CD4-positive, alpha-beta T cell treated with Interleukin-15 for 4 hours (primary cell): Measurements from ENCODE around the gene DOK6.

Experiments
- DNase-seq: peaks from one replicate; pipeline ENCODE4 v3.0.0-alpha.2; 2020; ENCODE audit warnings: low spot score

Gene DOK6

DNA sequence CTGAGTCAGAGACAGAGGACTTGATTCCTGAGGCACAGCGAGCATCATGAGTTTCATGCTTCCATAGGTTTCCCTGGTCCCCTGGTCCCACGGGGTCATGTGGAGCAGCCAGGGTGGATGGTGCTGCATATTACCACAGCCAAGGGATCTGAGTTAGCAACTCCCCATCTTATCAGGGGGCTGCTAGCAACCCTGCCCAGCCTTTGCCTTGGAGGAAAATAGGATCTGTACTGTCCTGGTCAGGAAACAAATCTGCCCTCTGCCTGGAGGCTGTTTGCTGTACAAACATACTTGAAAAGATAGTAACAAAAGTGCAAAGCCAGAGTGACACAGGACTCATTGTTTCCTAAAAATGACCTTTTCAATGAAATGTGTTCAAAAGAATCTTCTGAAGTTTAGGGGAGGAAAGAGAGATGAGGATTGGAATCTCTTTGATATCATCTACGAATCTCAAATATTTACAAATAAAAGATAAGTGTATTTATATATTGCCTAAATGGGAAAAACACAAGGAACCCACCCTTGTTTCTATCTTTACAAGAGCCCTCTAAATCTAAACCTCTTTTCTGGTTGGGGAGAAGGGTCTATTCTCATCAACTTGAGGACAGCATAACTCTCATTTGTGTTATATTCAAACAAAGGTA, 352.2 kb downstream of the DOK6 start:
- no peak for DNase-seq

- no peak for DNase-seq
Observed at GRCh38 chr18:69754108-69754507, 353.4 kb downstream of the DOK6 start.

DNA sequence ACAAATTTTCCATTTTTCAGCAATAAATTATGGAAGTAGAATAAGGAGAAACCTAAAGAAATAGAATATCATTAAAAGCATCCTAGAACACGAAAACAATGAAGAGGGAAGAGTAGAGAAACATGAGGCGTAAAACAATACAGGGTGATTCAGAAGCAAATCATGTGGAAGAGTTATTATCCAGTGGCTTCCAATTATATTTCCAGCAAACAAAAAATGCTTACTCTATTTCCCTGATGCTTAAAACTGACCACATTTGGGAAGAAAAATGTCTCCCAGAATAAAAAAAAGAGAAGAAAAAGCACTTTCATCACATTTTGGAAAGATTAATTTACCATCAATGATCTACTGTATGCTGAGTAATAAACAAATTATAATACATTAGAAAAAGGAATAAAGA, 354.4 kb downstream of the DOK6 start:
- DNase-seq: no peak

- DNase-seq: no peak
Observed at GRCh38 chr18:69755856-69756496, 355.3 kb downstream of the DOK6 start.

GRCh38 chr18:69757733-69758132, 357.0 kb downstream of the DOK6 start:
- DNase-seq: no peak

DNA sequence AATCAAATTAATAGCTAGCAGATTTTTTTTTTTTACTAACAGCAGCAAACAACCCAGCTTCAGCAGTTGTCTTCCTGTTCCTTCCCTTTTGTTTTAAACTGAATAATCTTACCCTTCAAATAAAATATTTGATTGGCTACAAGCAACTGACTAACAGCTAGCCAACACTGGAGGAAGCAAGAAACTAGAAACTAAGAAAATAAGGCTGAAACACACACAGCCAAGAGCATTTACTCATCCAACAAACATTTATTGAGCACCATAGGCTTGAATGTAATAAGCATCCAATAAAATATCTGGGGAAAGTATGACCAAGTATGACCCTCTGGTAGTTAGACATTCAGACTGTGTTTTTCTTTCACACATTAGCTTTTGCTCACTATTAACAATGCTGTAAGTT, 357.8 kb downstream of the DOK6 start:
- no peak for DNase-seq

- no peak for DNase-seq
Observed at GRCh38 chr18:69759046-69759445, 358.4 kb downstream of the DOK6 start.

DNA sequence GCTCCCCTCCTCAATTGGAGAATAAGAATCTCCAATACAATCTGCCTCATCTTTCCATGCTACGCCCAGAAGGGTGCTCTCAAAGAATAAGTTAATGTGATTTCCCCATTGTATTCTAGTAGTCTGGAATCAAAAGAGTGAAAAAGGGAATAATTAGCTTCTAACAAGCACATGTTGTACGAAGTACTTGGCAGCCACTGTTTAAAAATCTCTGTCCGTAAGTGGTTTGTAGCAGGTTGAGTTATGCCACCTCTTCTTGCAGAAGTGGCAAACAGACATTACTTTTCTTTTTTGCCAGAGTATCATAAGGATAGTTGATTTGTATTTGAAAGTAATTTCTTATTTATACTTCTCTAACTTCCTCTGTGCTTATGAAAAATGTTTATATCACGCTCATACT, 362.3 kb downstream of the DOK6 start:
- no peak for DNase-seq

- no peak for DNase-seq
Observed at GRCh38 chr18:69763821-69764220, 363.1 kb downstream of the DOK6 start.

DNA sequence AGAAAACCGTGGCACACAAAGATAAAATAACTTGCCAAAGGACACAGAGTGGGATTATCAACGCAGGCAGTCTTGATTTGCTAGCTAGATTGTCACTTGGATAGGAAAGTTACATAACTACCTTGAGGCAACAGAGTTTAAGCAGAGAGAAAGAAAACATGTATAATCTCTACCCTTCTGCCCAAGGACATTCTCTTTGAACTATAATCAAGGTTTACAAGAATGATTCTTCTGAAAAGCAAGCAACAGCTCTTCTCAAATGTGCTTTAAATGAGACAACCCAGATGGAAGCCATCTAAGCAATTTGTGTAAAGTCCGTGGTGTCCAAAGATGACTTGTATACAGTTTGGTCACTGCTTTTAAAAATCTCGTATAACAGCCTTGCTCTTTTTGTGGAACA, 369.6 kb downstream of the DOK6 start:
- no peak for DNase-seq

GRCh38 chr18:69774831-69775230, 374.1 kb downstream of the DOK6 start:
- no peak for DNase-seq

GRCh38 chr18:69777248-69777647, 376.6 kb downstream of the DOK6 start:
- no peak for DNase-seq

- DNase-seq: no peak
Observed at GRCh38 chr18:69778680-69779079, 378.0 kb downstream of the DOK6 start.

- DNase-seq: no peak
Observed at GRCh38 chr18:69780851-69781250, 380.2 kb downstream of the DOK6 start.

DNA sequence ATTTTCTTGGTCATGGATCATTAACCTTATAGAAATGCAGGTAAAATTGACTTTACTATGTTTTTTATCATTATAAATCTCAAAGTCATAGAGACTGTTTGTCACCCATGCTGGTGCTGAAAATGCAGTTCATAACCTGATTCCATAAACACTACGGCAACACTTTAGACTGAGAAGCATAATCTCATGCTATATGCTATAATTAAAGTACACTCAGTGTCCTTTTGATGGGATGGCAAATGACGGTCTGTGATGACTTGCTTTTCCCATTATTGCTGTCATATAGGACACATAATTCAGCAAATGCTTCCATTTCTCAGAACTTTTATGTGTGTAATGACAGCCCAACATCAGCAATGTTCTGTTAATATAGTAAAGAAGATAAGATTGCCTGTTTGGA, 384.1 kb downstream of the DOK6 start:
- DNase-seq: no peak

GRCh38 chr18:69785466-69785865, 384.8 kb downstream of the DOK6 start:
- no peak for DNase-seq

DNA sequence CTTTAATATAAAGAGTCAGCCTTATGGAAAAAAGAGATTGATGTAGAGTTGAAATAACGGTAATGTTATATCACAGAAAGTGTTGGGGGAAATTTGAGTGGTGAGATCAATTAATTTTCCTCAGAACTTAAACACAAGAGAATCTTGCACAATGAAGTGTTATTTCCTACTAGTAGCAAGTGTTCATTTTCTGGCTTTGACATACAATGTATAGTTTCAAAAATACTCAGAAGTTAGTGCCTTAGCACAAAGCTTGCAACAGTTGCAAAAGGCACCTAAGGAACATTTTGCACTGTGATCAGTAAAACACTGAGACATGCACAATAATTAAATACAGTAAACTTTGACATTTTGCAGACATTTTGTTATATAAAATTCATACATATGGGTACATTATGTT, 385.7 kb downstream of the DOK6 start:
- no peak for DNase-seq

- DNase-seq: no peak
Observed at GRCh38 chr18:69787825-69788547, 387.3 kb downstream of the DOK6 start.

DNA sequence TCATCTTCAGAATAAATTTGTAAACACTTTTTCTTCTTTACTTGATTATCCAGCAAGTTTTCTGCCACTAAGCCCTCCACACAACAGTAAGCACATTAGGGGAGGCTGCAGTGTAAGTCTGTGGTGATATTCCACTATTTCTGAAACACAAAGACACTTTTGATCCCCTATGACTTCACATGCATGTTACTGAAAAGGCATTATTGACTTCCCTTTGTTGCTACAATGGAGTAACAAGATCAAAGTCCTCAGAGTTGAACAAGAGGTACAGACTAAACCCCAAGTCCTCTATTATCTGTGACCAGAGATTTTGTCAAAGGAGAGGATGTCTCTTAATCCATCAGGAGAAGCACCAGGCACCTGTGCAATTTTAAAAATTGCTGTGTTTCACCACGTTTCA, 389.1 kb downstream of the DOK6 start:
- DNase-seq: no peak

GRCh38 chr18:69790649-69791048, 390.0 kb downstream of the DOK6 start:
- DNase-seq: no peak

DNA sequence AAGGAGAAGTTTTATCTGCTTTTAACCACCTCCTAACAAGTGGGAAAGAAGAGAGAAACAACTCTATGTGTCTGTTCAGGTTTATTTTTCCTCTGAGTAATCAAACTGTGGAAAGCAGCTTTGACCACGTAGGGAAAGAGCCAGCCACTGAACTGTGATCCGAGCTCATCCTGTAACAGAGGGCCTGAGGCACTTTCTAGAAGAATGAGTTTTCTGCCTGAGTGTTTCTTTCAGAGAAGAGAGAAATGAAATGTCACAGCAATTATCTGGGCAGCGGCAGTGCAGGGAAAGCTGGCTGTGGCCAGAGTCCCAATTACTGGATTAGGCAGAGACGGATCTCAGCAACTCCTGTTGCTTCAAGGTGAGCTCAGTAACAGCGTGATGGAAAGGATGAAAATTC, 395.1 kb downstream of the DOK6 start:
- no peak for DNase-seq

GRCh38 chr18:69804776-69805501, 404.3 kb downstream of the DOK6 start:
- DNase-seq: no peak

DNA sequence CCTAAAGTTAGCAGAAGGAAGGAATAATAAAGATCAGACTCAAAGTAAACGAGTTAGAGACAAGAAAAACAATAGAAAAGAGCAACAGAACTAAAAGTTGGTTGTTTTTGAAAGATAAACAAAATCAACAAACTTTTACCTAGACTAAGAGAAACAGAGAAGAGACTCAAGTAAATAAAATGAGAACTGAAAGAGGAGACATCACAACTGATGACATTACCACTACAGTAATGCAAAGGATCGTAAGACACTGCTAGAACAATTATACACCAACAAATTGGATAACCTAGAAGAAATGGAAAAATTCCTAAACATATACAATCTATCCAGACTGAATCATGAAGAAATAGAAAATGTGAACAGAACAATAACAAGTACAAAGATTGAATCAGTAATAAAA, 407.7 kb downstream of the DOK6 start:
- DNase-seq: no peak
